ENCODE data around the gene TRIM8.

- TF ChIP-seq CTCF (IDR thresholded peaks at IDR 0.05) (no peak), POLR2A (IDR thresholded peaks at IDR 0.05) (no peak), POLR2AphosphoS5 (IDR thresholded peaks at IDR 0.05) (no peak)
Observed at GRCh38 chr10:102601639-102602038, 42.6 kb upstream of the TRIM8 start.

Measured in prostate gland (tissue), 2 donors.